Measurements from ENCODE around the gene ZNF423.

The ZNF423 gene

GRCh38 chr16:49629851-49630250 lies 226.1 kb downstream of the ZNF423 start:
- Histone ChIP-seq H3K27ac (no peak overlapping the region), H3K4me3 (no peak overlapping the region)
- peak; percentile 29 for DNase-seq (ENCODE audit: low spot score)
- TF ChIP-seq CTCF (IDR thresholded peaks at IDR 0.05), result no peak

GRCh38 chr16:49628148-49628547 lies 227.8 kb downstream of the ZNF423 start:
- no peak for TF ChIP-seq CTCF (IDR thresholded peaks at IDR 0.05)
- H3K27ac ChIP-seq, result no peak overlapping the region
- H3K4me3 ChIP-seq, result no peak overlapping the region
- DNase-seq (ENCODE audit: low spot score), result peak; percentile 2

GRCh38 chr16:49625311-49626065 lies 230.4 kb downstream of the ZNF423 start:
- H3K27ac ChIP-seq, result peak overlapping the region; percentile 23 to 63
- TF ChIP-seq CTCF (IDR thresholded peaks at IDR 0.05), result no peak
- no peak overlapping the region for H3K4me3 ChIP-seq
- peak; percentile 69 for DNase-seq (ENCODE audit: low spot score)

GRCh38 chr16:49623501-49624266 lies 232.2 kb downstream of the ZNF423 start:
- Histone ChIP-seq H3K4me3 (no peak overlapping the region), H3K27ac (no peak overlapping the region)
- DNase-seq (ENCODE audit: low spot score), result peak; percentile 46
- no peak for TF ChIP-seq CTCF (IDR thresholded peaks at IDR 0.05)

GRCh38 chr16:49622421-49623402 lies 233.2 kb downstream of the ZNF423 start:
- Histone ChIP-seq H3K27ac (no peak overlapping the region), H3K4me3 (no peak overlapping the region)
- TF ChIP-seq CTCF (IDR thresholded peaks at IDR 0.05), result no peak
- peak; percentile 69 for DNase-seq (ENCODE audit: low spot score)

- TF ChIP-seq CTCF (IDR thresholded peaks at IDR 0.05), result no peak
- no peak overlapping the region for H3K27ac ChIP-seq
- H3K4me3 ChIP-seq, result no peak overlapping the region
Measured at GRCh38 chr16:49622084-49622390, 233.9 kb downstream of the ZNF423 start.

More at GRCh38 chr16:49622084-49622390, 233.9 kb downstream of the ZNF423 start:
- peak; percentile 53 for DNase-seq (ENCODE audit: low spot score)
